BJ (cell line): ENCODE data around the gene PIGM. TPM values are rescaled to one million over a fixed set of nuclear protein-coding genes. Genes with fewer than 3 reads are reported as not detected.

Source experiments
- CTCF ChIA-PET: fragments of 350-600 bp; formaldehyde crosslinking; extraction: SDS; loops from one replicate; lab custom pipeline; 2021; ENCODE audit warnings: antibody characterized with exemption, inconsistent platforms; lab: Yijun Ruan, JAX
- POLR2A ChIA-PET: fragments of 300-600 bp; sonication (Branson Sonifier 250); formaldehyde crosslinking; extraction: SDS; loops from one replicate; lab custom pipeline; 2021; ENCODE audit warnings: antibody characterized with exemption; lab: Charles Lee
- DNase-seq: peaks from one replicate; pipeline ENCODE4 v3.0.0-alpha.2; 2011; ENCODE audit warnings: low read depth
- H3K27me3 ChIP-seq: 2 replicates; pipeline ENCODE4 v1.6.0; 2011; ENCODE audit warnings: low read length; ENCODE audit not compliant: control insufficient read depth, insufficient read depth
- H3K36me3 ChIP-seq: 2 replicates; pipeline ENCODE4 v1.5.1; 2011; ENCODE audit warnings: low read length; ENCODE audit not compliant: control insufficient read depth, insufficient read depth
- H3K4me3 ChIP-seq: 2 replicates; pipeline ENCODE4 v1.5.1; 2011; ENCODE audit warnings: low read depth, mild to moderate bottlenecking, control low read depth, low read length
- polyA plus RNA-seq: library from polyadenylated mRNA; depleted of rRNA; stranded (reverse); fragments of >200 nt; gene quantifications from 2 replicates; pipeline ENCODE4 v1.2.3, GENCODE V29; 2011
- TF ChIP-seq, protein P1 (sequence below): IDR thresholded peaks from 2 replicates; pipeline ENCODE4 v1.5.1; 2011; ENCODE audit warnings: low read depth, mild to moderate bottlenecking, control low read depth, inconsistent platforms, low read length, moderate library complexity; ENCODE audit not compliant: insufficient read depth

The PIGM gene
- polyA plus RNA-seq, 1 experiment, result 3.5 TPM

DNA sequence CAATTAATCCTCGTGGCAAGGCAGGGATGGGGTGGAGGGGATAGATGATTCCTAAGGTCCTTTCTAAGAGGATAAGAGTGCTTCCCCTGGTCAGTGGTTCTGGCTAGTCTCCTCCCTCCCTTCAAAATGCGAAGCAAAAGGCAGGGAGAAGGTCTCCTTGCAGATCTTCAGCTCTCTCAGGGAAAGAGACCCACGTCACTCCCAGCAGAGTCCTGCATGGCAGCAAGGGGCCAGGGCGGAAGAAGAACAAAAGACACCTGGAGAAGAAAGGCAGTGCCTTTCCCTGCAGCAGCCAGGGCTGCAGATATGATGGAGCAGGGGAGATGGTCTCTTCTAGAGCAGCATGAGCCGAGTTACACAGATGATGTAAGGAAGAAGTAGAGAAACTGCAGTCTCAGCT, 48.1 kb downstream of the PIGM start:
- Histone ChIP-seq H3K36me3 (no peaks in the 10 kb centered on the region), H3K4me3 (no peak overlapping the region), H3K27me3 (peaks cover 2% of the 10 kb centered on the region)
- ChIA-PET CTCF (no interaction called here), POLR2A (no interaction called here)
- DNase-seq, result no peak
- TF ChIP-seq, protein P1, sequence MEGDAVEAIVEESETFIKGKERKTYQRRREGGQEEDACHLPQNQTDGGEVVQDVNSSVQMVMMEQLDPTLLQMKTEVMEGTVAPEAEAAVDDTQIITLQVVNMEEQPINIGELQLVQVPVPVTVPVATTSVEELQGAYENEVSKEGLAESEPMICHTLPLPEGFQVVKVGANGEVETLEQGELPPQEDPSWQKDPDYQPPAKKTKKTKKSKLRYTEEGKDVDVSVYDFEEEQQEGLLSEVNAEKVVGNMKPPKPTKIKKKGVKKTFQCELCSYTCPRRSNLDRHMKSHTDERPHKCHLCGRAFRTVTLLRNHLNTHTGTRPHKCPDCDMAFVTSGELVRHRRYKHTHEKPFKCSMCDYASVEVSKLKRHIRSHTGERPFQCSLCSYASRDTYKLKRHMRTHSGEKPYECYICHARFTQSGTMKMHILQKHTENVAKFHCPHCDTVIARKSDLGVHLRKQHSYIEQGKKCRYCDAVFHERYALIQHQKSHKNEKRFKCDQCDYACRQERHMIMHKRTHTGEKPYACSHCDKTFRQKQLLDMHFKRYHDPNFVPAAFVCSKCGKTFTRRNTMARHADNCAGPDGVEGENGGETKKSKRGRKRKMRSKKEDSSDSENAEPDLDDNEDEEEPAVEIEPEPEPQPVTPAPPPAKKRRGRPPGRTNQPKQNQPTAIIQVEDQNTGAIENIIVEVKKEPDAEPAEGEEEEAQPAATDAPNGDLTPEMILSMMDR, result no peak

DNA sequence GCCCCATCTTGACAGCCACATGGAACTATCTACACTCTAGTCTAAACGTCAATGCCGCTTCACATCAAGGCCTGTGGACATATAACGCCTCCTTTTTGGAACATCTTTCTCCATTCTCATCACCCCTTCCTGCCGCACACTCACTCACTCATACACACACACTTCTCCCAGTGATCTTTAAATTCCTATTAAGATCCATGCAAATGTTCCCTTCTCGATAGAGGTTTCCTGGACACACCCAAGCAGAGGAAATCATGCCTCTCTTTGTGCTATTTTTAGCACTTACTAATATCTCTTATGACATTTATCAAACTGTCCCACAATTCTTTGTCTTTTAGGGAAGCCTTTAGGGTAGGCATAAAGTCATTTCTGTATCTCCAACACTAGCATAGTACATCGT, 49.5 kb downstream of the PIGM start:
- Histone ChIP-seq H3K27me3 (peaks cover 2% of the 10 kb centered on the region), H3K4me3 (no peak overlapping the region), H3K36me3 (no peaks in the 10 kb centered on the region)
- DNase-seq, result no peak
- TF ChIP-seq, protein P1, result no peak
- CTCF ChIA-PET, result interaction anchor here (0.8 kb wide), 1 partner anchor 25 kb away, joined by 5 read pairs; no protein-coding TSS in a partner anchor
- POLR2A ChIA-PET, result no interaction called here

DNA sequence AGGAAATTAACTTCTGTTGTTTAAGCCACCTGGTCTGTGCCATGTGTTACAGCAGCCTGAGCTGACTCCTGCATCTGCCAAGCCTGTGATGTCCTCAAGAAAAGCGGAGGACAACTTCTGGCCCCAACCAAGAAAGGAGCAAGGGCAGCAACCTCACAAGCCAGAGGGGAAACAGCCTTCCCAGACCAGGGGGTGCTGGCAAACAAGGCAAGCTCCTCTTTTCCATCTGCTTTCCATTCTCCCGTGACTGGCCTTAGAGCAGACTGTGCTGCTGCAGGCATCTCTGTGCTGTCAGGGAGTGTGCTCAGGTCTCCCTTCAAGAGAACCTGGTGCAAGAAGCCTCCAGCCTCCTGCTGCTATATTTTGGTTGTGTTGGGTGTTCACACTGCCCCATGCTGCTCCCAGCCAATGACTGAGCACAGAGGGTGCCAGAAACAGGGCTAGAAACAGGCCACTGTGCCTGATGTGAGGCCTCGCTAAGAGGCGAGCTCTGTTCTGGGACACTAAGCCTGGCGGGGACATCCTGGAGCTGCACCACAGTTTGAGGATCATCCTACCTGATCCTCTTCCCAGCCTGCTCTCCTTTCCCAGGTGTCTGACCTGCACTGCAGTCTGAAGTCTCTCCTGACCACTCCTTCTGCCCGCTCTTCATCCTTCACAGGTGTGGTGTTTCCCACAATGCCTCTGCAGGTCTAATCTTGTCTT, 50.3 kb downstream of the PIGM start:
- TF ChIP-seq, protein P1, result no peak
- CTCF ChIA-PET, result interaction anchor here (0.7 kb wide), 1 partner anchor 27 kb away, joined by 3 read pairs; no protein-coding TSS in a partner anchor
- POLR2A ChIA-PET, result no interaction called here
- peaks cover 2% of the 10 kb centered on the region for H3K27me3 ChIP-seq
- no peak for DNase-seq
- H3K4me3 ChIP-seq, result no peak overlapping the region
- no peaks in the 10 kb centered on the region for H3K36me3 ChIP-seq

DNA sequence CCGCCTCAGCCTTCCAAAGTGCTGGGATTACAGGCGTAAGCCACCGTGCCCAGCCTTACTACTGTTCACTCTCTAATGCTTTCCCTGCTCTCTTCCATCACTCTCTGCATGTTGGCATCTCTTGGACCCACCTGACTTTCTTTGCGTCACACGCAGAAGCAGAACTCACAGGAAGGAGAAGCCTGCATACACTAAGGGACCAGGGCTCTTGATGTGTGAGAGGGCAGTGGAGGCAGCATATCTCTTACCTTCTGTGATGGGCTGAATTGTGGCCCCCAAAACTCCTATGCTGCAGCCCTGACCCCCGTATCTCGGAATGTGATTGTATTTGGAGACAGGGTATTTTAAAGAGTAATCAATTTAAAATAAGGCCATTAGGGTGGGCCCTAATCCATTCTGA, 51.0 kb downstream of the PIGM start:
- Histone ChIP-seq H3K27me3 (peaks cover 2% of the 10 kb centered on the region), H3K36me3 (no peaks in the 10 kb centered on the region), H3K4me3 (no peak overlapping the region)
- DNase-seq, result no peak
- TF ChIP-seq, protein P1, result no peak
- CTCF ChIA-PET, result no interaction called here
- POLR2A ChIA-PET, result no interaction called here

DNA sequence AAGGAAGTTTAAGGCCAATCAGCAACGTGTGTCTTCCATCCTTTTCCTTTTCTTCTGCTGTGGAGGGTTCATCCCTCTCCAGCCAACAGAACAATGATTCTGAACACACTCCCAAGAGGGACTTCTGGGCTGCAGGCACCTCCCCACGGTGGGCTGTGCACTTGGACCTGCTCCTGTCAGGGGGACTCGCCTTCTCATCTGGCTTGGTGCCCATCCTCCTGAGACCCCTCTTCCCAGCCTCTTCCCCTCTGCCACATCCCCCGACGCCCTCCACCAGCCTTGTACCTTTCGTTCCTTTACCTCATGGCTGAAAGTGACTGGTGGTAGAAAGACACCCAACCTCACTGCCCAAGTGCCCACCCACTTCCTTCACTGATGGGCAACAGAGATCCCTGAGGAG, 51.7 kb downstream of the PIGM start:
- POLR2A ChIA-PET, result no interaction called here

More for the DNA sequence above, 51.7 kb downstream of the PIGM start:
- CTCF ChIA-PET, result interaction anchor here (0.6 kb wide), 1 partner anchor 55 kb away, joined by 3 read pairs; no protein-coding TSS in a partner anchor
- no peak for DNase-seq
- TF ChIP-seq, protein P1, result no peak
- Histone ChIP-seq H3K36me3 (no peaks in the 10 kb centered on the region), H3K27me3 (peaks cover 2% of the 10 kb centered on the region), H3K4me3 (no peak overlapping the region)
